EH (cell line): Measurements from ENCODE around the gene PIP5K1A.

Source experiments
- DNase-seq: peaks from one replicate; pipeline ENCODE4 v3.0.0-alpha.2; 2015; ENCODE audit warnings: low read depth

The PIP5K1A gene

DNA sequence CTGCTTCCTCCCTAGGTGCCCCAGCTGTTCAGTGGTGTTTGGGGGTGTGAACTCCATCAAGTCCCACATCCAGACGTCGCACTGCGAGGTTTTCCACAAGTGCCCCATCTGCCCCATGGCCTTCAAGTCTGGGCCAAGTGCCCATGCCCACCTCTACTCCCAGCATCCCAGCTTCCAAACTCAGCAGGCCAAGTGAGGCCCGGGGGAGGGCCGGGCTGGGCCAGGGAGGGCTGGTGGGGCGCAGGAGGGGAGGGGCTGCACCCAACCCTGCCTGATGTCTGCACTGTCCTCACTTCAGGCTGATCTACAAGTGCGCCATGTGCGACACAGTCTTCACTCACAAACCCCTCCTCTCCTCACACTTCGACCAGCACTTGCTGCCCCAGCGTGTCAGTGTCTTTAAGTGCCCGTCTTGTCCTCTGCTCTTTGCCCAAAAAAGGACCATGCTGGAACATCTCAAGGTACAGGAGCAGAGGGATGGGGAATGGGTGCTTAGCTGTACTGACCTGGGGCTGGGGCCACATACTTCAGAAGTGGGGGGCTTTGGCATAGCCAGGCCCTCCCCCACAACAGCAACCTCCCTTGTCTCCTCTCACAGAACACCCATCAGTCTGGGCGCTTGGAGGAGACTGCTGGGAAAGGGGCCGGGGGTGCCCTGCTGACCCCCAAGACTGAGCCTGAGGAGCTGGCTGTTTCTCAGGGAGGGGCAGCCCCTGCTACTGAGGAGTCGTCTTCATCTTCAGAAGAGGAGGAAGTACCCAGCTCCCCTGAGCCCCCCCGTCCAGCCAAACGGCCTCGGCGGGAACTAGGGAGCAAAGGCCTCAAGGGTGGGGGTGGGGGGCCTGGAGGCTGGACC lies 91.0 kb downstream of the PIP5K1A start:
- no peak for DNase-seq

GRCh38 chr1:151289991-151290708 lies 91.8 kb downstream of the PIP5K1A start:
- no peak for DNase-seq

- no peak for DNase-seq
Observed at GRCh38 chr1:151290709-151291303, 92.5 kb downstream of the PIP5K1A start.

- DNase-seq = no peak
Observed at GRCh38 chr1:151292207-151293030, 94.1 kb downstream of the PIP5K1A start.

GRCh38 chr1:151293093-151293492 lies 94.7 kb downstream of the PIP5K1A start:
- no peak for DNase-seq

DNA sequence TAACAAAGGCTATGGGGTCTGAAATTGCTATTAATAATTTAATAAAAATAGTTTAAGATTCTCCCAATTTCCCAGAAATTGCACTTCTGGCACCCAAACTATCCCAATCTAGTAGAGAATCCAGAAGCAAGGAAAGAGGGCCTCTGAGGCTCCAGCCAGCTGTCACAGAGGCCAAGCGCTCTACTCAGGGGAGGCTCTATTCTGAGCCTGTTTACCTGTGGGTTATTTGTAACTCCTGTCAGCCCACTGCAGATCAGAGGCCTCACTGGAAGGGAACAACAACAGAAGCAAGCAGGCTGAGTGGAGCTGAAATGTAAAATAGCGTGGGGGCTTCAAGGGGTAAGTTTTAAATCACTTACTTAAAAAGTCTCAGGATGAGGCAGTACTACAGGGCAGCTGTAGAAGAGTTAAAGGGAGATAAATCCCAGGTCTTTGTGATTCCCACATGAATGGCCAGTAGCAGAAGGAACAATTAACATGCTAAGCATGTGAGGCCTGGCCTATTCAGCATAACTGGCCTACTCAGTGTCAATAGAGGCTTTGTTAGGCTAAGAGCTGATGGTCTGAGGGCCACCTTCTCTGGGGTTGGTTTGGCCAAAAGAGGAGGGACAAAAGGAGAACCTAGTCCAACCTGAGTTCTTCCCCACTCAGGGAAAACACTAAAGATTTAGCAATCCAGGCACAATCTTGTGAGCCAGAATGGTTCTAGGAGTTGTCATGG lies 96.5 kb downstream of the PIP5K1A start:
- no peak for DNase-seq
